Neural cell (in vitro differentiated cells): ENCODE measurements around the gene KLKB1. TPM values are rescaled to one million over a fixed set of nuclear protein-coding genes. Genes with fewer than 3 reads are reported as not detected.

ENCODE experiments used
- H2AFZ ChIP-seq: fragments of 200-600, 300-800 bp; sonication (generic), shearing (Covaris generic); 2 replicates; pipeline ENCODE4 v1.6.0; 2014; ENCODE audit warnings: low read depth, mild to moderate bottlenecking, antibody characterized with exemption, low read length, moderate library complexity
- H3F3A ChIP-seq: fragments of 200-600 bp; shearing (Covaris generic); 2 replicates; pipeline ENCODE4 v1.6.1; 2016; ENCODE audit warnings: mild to moderate bottlenecking, moderate library complexity, mixed read lengths, antibody characterized with exemption, low read length; ENCODE audit not compliant: insufficient read depth, poor library complexity, severe bottlenecking
- H3K27ac ChIP-seq: fragments of 200-600, 300-800 bp; sonication (generic), shearing (Covaris generic); 2 replicates; pipeline ENCODE4 v1.5.1; 2014; ENCODE audit warnings: mild to moderate bottlenecking, low read length, moderate library complexity
- H3K27me3 ChIP-seq: fragments of 300-800, 200-600 bp; sonication (generic), shearing (Covaris generic); 2 replicates; pipeline ENCODE4 v1.6.0; 2014; ENCODE audit warnings: mild to moderate bottlenecking, low read depth, low read length, moderate library complexity; ENCODE audit not compliant: insufficient read depth
- H3K36me3 ChIP-seq: fragments of 300-800, 200-600 bp; sonication (generic), shearing (Covaris generic); 2 replicates; pipeline ENCODE4 v1.5.1; 2014; ENCODE audit warnings: mild to moderate bottlenecking, antibody characterized with exemption, low read length, moderate library complexity; ENCODE audit not compliant: insufficient read depth
- H3K4me2 ChIP-seq: fragments of 300-800, 200-600 bp; sonication (generic), shearing (Covaris generic); 2 replicates; pipeline ENCODE4 v1.6.0; 2014; ENCODE audit warnings: mild to moderate bottlenecking, low read length
- H3K4me3 ChIP-seq: fragments of 300-800, 200-600 bp; sonication (generic), shearing (Covaris generic); 2 replicates; pipeline ENCODE4 v1.5.1; 2014; ENCODE audit warnings: mild to moderate bottlenecking, low read length, moderate library complexity
- H3K79me2 ChIP-seq: fragments of 200-600 bp; shearing (Covaris generic); replicated peaks from 2 replicates; pipeline ENCODE4 v1.6.0; 2014; ENCODE audit warnings: mild to moderate bottlenecking, low read length, moderate library complexity; ENCODE audit not compliant: insufficient read depth
- H3K9ac ChIP-seq: fragments of 300-800, 200-600 bp; sonication (generic), shearing (Covaris generic); 2 replicates; pipeline ENCODE4 v1.6.1; 2016; ENCODE audit warnings: mild to moderate bottlenecking, low read length, mixed read lengths
- H3K9me2 ChIP-seq: fragments of 200-600 bp; shearing (Covaris generic); 2 replicates; pipeline ENCODE4 v1.6.1; 2016; ENCODE audit warnings: mild to moderate bottlenecking, low read length, mixed read lengths; ENCODE audit not compliant: insufficient read depth
- H3K9me3 ChIP-seq: fragments of 200-600, 300-800 bp; sonication (generic), shearing (Covaris generic); 2 replicates; pipeline ENCODE4 v1.6.1; 2016; ENCODE audit warnings: mild to moderate bottlenecking, mixed run types, low read length, moderate library complexity, mixed read lengths
- H4K20me1 ChIP-seq: fragments of 200-600 bp; shearing (Covaris generic); 2 replicates; pipeline ENCODE4 v1.6.1; 2016; ENCODE audit warnings: mild to moderate bottlenecking, mixed run types; ENCODE audit not compliant: insufficient read depth
- CTCF ChIP-seq: fragments of 450-650 bp; IDR thresholded peaks from 2 replicates; pipeline ENCODE4 v1.5.1; 2014; ENCODE audit warnings: antibody characterized with exemption, mild to moderate bottlenecking, moderate library complexity; ENCODE audit not compliant: poor library complexity, severe bottlenecking
- EP300 ChIP-seq: fragments of 450-650 bp; conservative IDR thresholded peaks from 2 replicates; pipeline ENCODE4 v1.6.1; 2014; ENCODE audit warnings: antibody characterized with exemption, mild to moderate bottlenecking, moderate library complexity; ENCODE audit not compliant: poor library complexity, severe bottlenecking
- EZH2 ChIP-seq: fragments of 200-600, 300-800 bp; shearing (Covaris generic), sonication (generic); IDR thresholded peaks from 2 replicates; pipeline ENCODE4 v1.6.1; 2014; ENCODE audit warnings: antibody characterized with exemption, low read length, borderline replicate concordance, mild to moderate bottlenecking; ENCODE audit not compliant: insufficient read depth, poor library complexity, severe bottlenecking
- MXI1 ChIP-seq: fragments of 450-650 bp; conservative IDR thresholded peaks from 2 replicates; pipeline ENCODE4 v1.6.1; 2014; ENCODE audit warnings: antibody characterized with exemption, mild to moderate bottlenecking; ENCODE audit not compliant: poor library complexity, severe bottlenecking
- POLR2AphosphoS5 ChIP-seq: IDR thresholded peaks from 2 replicates; pipeline ENCODE4 v1.6.1; 2012
- RAD21 ChIP-seq: fragments of 450-650 bp; conservative IDR thresholded peaks from 2 replicates; pipeline ENCODE4 v1.6.1; 2014; ENCODE audit warnings: antibody characterized with exemption, mild to moderate bottlenecking, moderate library complexity
- REST ChIP-seq: IDR thresholded peaks from 2 replicates; pipeline ENCODE4 v1.6.1; 2012; ENCODE audit warnings: borderline replicate concordance
- SMC3 ChIP-seq: fragments of 450-650 bp; conservative IDR thresholded peaks from 2 replicates; pipeline ENCODE4 v1.6.1; 2014; ENCODE audit warnings: antibody characterized with exemption, mild to moderate bottlenecking, moderate library complexity; ENCODE audit not compliant: poor library complexity
- TAF1 ChIP-seq: IDR thresholded peaks from 2 replicates; pipeline ENCODE4 v1.6.1; 2012; ENCODE audit warnings: low read depth
- polyA plus RNA-seq: library from polyadenylated mRNA; depleted of rRNA; stranded (reverse); fragments of >200 nt; gene quantifications from 2 replicates; pipeline ENCODE4 v1.2.3, GENCODE V29; 2014

KLKB1 gene
- polyA plus RNA-seq, 1 donor from 2014 or later = not detected

GRCh38 chr4:186217733-186218293 is 9.5 kb upstream of the KLKB1 start:
- no peaks in the 10 kb centered on the region for H3K79me2 ChIP-seq
- H3K27me3 ChIP-seq = no peaks in the 10 kb centered on the region
- H2AFZ ChIP-seq = no peak overlapping the region
- H3K36me3 ChIP-seq = no peaks in the 10 kb centered on the region
- no peak overlapping the region for H3K4me3 ChIP-seq
- no peaks in the 10 kb centered on the region for H3K9me2 ChIP-seq
- H3K9ac ChIP-seq = no peak overlapping the region
- H3F3A ChIP-seq = no peaks in the 10 kb centered on the region
- no peak overlapping the region for H3K4me2 ChIP-seq
- TF ChIP-seq CTCF (no peak), RAD21 (no peak)
- no peak overlapping the region for H3K27ac ChIP-seq
- H3K9me3 ChIP-seq = no peaks in the 10 kb centered on the region
- no peaks in the 10 kb centered on the region for H4K20me1 ChIP-seq

- Histone ChIP-seq H3K9me2 (no peaks in the 10 kb centered on the region), H2AFZ (no peak overlapping the region), H3K27me3 (no peaks in the 10 kb centered on the region), H3K27ac (no peak overlapping the region), H3K4me2 (no peak overlapping the region), H4K20me1 (no peaks in the 10 kb centered on the region), H3K9me3 (peaks cover 3% of the 10 kb centered on the region), H3F3A (no peaks in the 10 kb centered on the region), H3K36me3 (no peaks in the 10 kb centered on the region), H3K79me2 (no peaks in the 10 kb centered on the region), H3K9ac (no peak overlapping the region), H3K4me3 (no peak overlapping the region)
- no peak for TF ChIP-seq EZH2
- TF ChIP-seq TAF1 = no peak
- TF ChIP-seq CTCF = no peak
- TF ChIP-seq SMC3 = no peak
- no peak for TF ChIP-seq EP300
- TF ChIP-seq POLR2AphosphoS5 = no peak
- no peak for TF ChIP-seq RAD21
Observed at GRCh38 chr4:186221624-186222023, 5.7 kb upstream of the KLKB1 start.

GRCh38 chr4:186225848-186226247 is 1.5 kb upstream of the KLKB1 start:
- no peaks in the 10 kb centered on the region for H3K36me3 ChIP-seq
- H4K20me1 ChIP-seq = no peaks in the 10 kb centered on the region
- no peaks in the 10 kb centered on the region for H3K9me2 ChIP-seq
- no peaks in the 10 kb centered on the region for H3F3A ChIP-seq
- no peaks in the 10 kb centered on the region for H3K79me2 ChIP-seq
- no peak overlapping the region for H3K4me2 ChIP-seq
- H2AFZ ChIP-seq = no peak overlapping the region
- H3K4me3 ChIP-seq = no peak overlapping the region
- no peak for TF ChIP-seq RAD21
- no peak for TF ChIP-seq TAF1
- no peak for TF ChIP-seq REST
- no peak for TF ChIP-seq EZH2
- no peak for TF ChIP-seq CTCF
- no peak for TF ChIP-seq MXI1
- no peak for TF ChIP-seq SMC3
- TF ChIP-seq POLR2AphosphoS5 = no peak
- TF ChIP-seq EP300 = no peak
- H3K27me3 ChIP-seq = no peaks in the 10 kb centered on the region
- H3K27ac ChIP-seq = no peak overlapping the region
- H3K9ac ChIP-seq = no peak overlapping the region
- peaks cover 6% of the 10 kb centered on the region for H3K9me3 ChIP-seq
